PC-9 (cell line): Measurements from ENCODE around the gene ACYP2.

Source experiments
- CTCF ChIP-seq: fragments of 200-600 bp; sonication (generic); conservative IDR thresholded peaks from 2 replicates; pipeline ENCODE4 v1.6.1; 2017; ENCODE audit warnings: mixed run types, antibody characterized with exemption, mild to moderate bottlenecking, moderate library complexity
- EZH2 ChIP-seq: fragments of 200-600 bp; sonication (generic); IDR thresholded peaks from 2 replicates; pipeline ENCODE4 v1.8.0; 2017; ENCODE audit warnings: antibody characterized with exemption, low read depth

GRCh38 chr2:54079331-54079730 is 36.1 kb upstream of the ACYP2 start:
- TF ChIP-seq CTCF, result no peak
- TF ChIP-seq EZH2, result no peak
